H1 (cell line): Measurements from ENCODE around the gene ANAPC1. TPM values are rescaled to one million over a fixed set of nuclear protein-coding genes. Genes with fewer than 3 reads are reported as not detected.
"Not testable (repeated sequence)": the region's sequence is repeated elsewhere in the genome, so short reads cannot be mapped to it uniquely, and the experiment has no call there.

Experiments
- CTCF ChIA-PET: fragments of 300-600 bp; sonication (Branson Sonifier 250); formaldehyde crosslinking; loops from one replicate; lab custom pipeline; 2021; ENCODE audit not compliant: partially characterized antibody; lab: Charles Lee
- POLR2A ChIA-PET: fragments of 300-600 bp; sonication (Branson Sonifier 250); formaldehyde crosslinking; loops from one replicate; lab custom pipeline; 2021; ENCODE audit warnings: inconsistent platforms; ENCODE audit not compliant: partially characterized antibody; lab: Charles Lee
- DNase-seq, 2 experiments: peaks; one replicate each; pipeline versions ENCODE4 v3.0.0 to v3.0.0-alpha.2; 2010 to 2022; ENCODE audit warnings: low spot score in 2 of 2, low read depth in 1 of 2, mixed read lengths in 1 of 2
- FAIRE-seq: peaks from 2 replicates; lab custom pipeline; 2011; peaks lifted over from hg19 to GRCh38; lab: Jason Lieb, UNC
- H2AFZ ChIP-seq: 2 replicates; pipeline ENCODE4 v1.8.1; 2012; ENCODE audit warnings: low read length, inconsistent platforms
- H2AK5ac ChIP-seq: 2 replicates; pipeline ENCODE4 v1.6.1; 2013; ENCODE audit warnings: low read depth, low read length
- H2BK120ac ChIP-seq: replicated peaks from 2 replicates; pipeline ENCODE3; 2013; ENCODE audit warnings: low read depth, low read length, inconsistent platforms
- H2BK12ac ChIP-seq: 2 replicates; pipeline ENCODE4 v1.6.1; 2013; ENCODE audit warnings: low read depth, low read length
- H2BK15ac ChIP-seq: 2 replicates; pipeline ENCODE4 v1.6.1; 2013; ENCODE audit warnings: low read length
- H2BK20ac ChIP-seq: 2 replicates; pipeline ENCODE4 v1.6.1; 2013; ENCODE audit warnings: low read length
- H2BK5ac ChIP-seq: 2 replicates; pipeline ENCODE4 v1.6.1; 2013; ENCODE audit warnings: low read depth, low read length
- H3K14ac ChIP-seq: 2 replicates; pipeline ENCODE4 v1.6.1; 2013; ENCODE audit warnings: inconsistent platforms; ENCODE audit not compliant: insufficient read length
- H3K18ac ChIP-seq: 2 replicates; pipeline ENCODE4 v1.6.1; 2013; ENCODE audit warnings: low read length; ENCODE audit errors: extremely low read depth
- H3K23ac ChIP-seq: 2 replicates; pipeline ENCODE4 v1.6.1; 2013; ENCODE audit warnings: inconsistent platforms; ENCODE audit not compliant: insufficient read length
- H3K23me2 ChIP-seq: 2 replicates; pipeline ENCODE4 v1.6.1; 2013; ENCODE audit warnings: low read depth, low read length
- H3K27ac ChIP-seq: 2 replicates; pipeline ENCODE4 v1.6.1; 2011; ENCODE audit warnings: low read depth, low read length, inconsistent platforms
- H3K27me3 ChIP-seq, 4 experiments: replicated peaks in 1 of 4; 1 replicate in 1 of 4; 2 replicates in 3 of 4; pipeline versions ENCODE4 v1.6.1 to v1.8.1; 2011 to 2013; ENCODE audit warnings: low read length in 3 of 4, mild to moderate bottlenecking in 3 of 4, inconsistent platforms in 2 of 4, mixed read lengths in 2 of 4, moderate library complexity in 1 of 4; ENCODE audit not compliant: control insufficient read depth in 3 of 4, insufficient read depth in 3 of 4; ENCODE audit errors: extremely low read depth in 1 of 4
- H3K36me3 ChIP-seq, 4 experiments: 2 replicates each; pipeline versions ENCODE4 v1.6.1 to v1.8.1; 2011 to 2013; ENCODE audit warnings: mild to moderate bottlenecking in 4 of 4, low read length in 3 of 4, moderate library complexity in 2 of 4, control low read depth in 1 of 4, inconsistent platforms in 1 of 4; ENCODE audit not compliant: insufficient read depth in 4 of 4, control insufficient read depth in 2 of 4
- H3K4ac ChIP-seq: replicated peaks from 2 replicates; pipeline ENCODE3; 2013; ENCODE audit warnings: low read length, low read depth, mixed read lengths, inconsistent platforms; ENCODE audit not compliant: insufficient read length
- H3K4me1 ChIP-seq, 4 experiments: replicated peaks in 1 of 4; 1 replicate in 1 of 4; 2 replicates in 3 of 4; pipeline versions ENCODE4 v1.6.1 to v1.8.1; 2011 to 2013; ENCODE audit warnings: low read length in 3 of 4, inconsistent platforms in 2 of 4, mixed read lengths in 1 of 4; ENCODE audit not compliant: insufficient read depth in 4 of 4, control insufficient read depth in 3 of 4
- H3K4me2 ChIP-seq, 2 experiments: 2 replicates each; pipeline versions ENCODE4 v1.6.1 to v1.8.1; 2011 to 2013; ENCODE audit warnings: low read depth in 2 of 2, low read length in 2 of 2, control low read depth in 1 of 2, inconsistent platforms in 1 of 2, mild to moderate bottlenecking in 1 of 2; ENCODE audit not compliant: insufficient read depth in 1 of 2
- H3K4me3 ChIP-seq, 4 experiments: fragments of 200-600, 300-600 bp in 1 of 4; sonication (generic), shearing (Covaris generic), sonication (Bioruptor Twin) in 1 of 4; 2 replicates each; pipeline versions ENCODE4 v1.5.1 to v1.8.1; 2011 to 2016; ENCODE audit warnings: low read length in 4 of 4, low read depth in 3 of 4, control low read depth in 2 of 4, inconsistent platforms in 2 of 4, mild to moderate bottlenecking in 2 of 4, mixed read lengths in 1 of 4, moderate library complexity in 1 of 4; ENCODE audit not compliant: insufficient read depth in 2 of 4; ENCODE audit errors: extremely low read depth in 1 of 4
- H3K56ac ChIP-seq: replicated peaks from 2 replicates; pipeline ENCODE3; 2013; ENCODE audit warnings: low read depth, mild to moderate bottlenecking, mixed read lengths, low read length, inconsistent platforms; ENCODE audit not compliant: insufficient read length
- H3K79me1 ChIP-seq: 2 replicates; pipeline ENCODE4 v1.6.1; 2013; ENCODE audit warnings: low read depth, low read length, control low read depth
- H3K79me2 ChIP-seq, 2 experiments: 2 replicates each; pipeline versions ENCODE4 v1.6.1 to v1.8.1; 2012 to 2013; ENCODE audit warnings: low read length in 2 of 2, mild to moderate bottlenecking in 2 of 2, inconsistent platforms in 1 of 2; ENCODE audit not compliant: insufficient read depth in 2 of 2, control insufficient read depth in 1 of 2
- H3K9ac ChIP-seq, 4 experiments: replicated peaks in 1 of 4; 1 replicate in 1 of 4; 2 replicates in 3 of 4; pipeline versions ENCODE4 v1.6.1 to v1.8.1; 2011 to 2013; ENCODE audit warnings: low read depth in 3 of 4, low read length in 3 of 4, control low read depth in 2 of 4, mild to moderate bottlenecking in 2 of 4, moderate library complexity in 2 of 4, inconsistent platforms in 1 of 4; ENCODE audit errors: extremely low read depth in 1 of 4
- H3K9me3 ChIP-seq, 2 experiments: 2 replicates each; pipeline versions ENCODE4 v1.6.1 to v1.8.1; 2012 to 2013; ENCODE audit warnings: mild to moderate bottlenecking in 2 of 2, moderate library complexity in 2 of 2, control low read depth in 1 of 2, inconsistent platforms in 1 of 2, low read depth in 1 of 2, low read length in 1 of 2, mixed read lengths in 1 of 2; ENCODE audit not compliant: insufficient read depth in 2 of 2
- H4K20me1 ChIP-seq, 2 experiments: replicated peaks in 1 of 2; 2 replicates each; pipeline versions ENCODE3 to v1.8.1; 2011 to 2013; ENCODE audit warnings: inconsistent platforms in 2 of 2, low read length in 2 of 2, mild to moderate bottlenecking in 1 of 2; ENCODE audit not compliant: insufficient read depth in 2 of 2, control insufficient read depth in 1 of 2
- H4K5ac ChIP-seq: 2 replicates; pipeline ENCODE4 v1.6.1; 2013; ENCODE audit warnings: low read length, low read depth, mixed read lengths, inconsistent platforms; ENCODE audit not compliant: insufficient read length
- H4K8ac ChIP-seq: 2 replicates; pipeline ENCODE4 v1.8.0; 2013; ENCODE audit warnings: mild to moderate bottlenecking, moderate library complexity, low read length, inconsistent platforms; ENCODE audit not compliant: insufficient read depth; ENCODE audit errors: extremely low read depth
- H4K91ac ChIP-seq: replicated peaks from 2 replicates; pipeline ENCODE3; 2013; ENCODE audit warnings: low read length, mixed read lengths, inconsistent platforms; ENCODE audit not compliant: insufficient read length
- WGBS, 2 experiments: shearing (Covaris generic) in 1 of 2; methylation state at CpG; one replicate each; pipeline versions ENCODE4 v1.1.6 to v1.1.7; 2013 to 2015; ENCODE audit warnings: low lambda C conversion rate in 2 of 2, mixed read lengths in 2 of 2, inconsistent platforms in 1 of 2, low coverage in 1 of 2, missing lambda C conversion rate in 1 of 2; ENCODE audit not compliant: insufficient replicate concordance in 2 of 2, insufficient coverage in 1 of 2, insufficient read length in 1 of 2; ENCODE audit errors: extremely low coverage in 1 of 2, missing lambda C conversion rate in 1 of 2; 5-methylcytosine and 5-hydroxymethylcytosine counted together
- polyA plus RNA-seq, 7 experiments: library from polyadenylated mRNA; depleted of rRNA in 3 of 7; stranded (reverse) in 5 of 7; unstranded in 2 of 7; fragments of >200 nt in 5 of 7; fragments of 200-250 nt in 2 of 7; gene quantifications; 1 replicate in 5 of 7; 2 replicates in 1 of 7; 4 replicates in 1 of 7; pipeline versions ENCODE4 v1.2.1 to v1.2.3, GENCODE V29; 2011 to 2013; ENCODE audit warnings: missing spikeins in 2 of 7, mixed read lengths in 2 of 7
- total RNA-seq: library from RNA; stranded (reverse); fragmentation: NEBNext Ultra II Directional; extraction: Animal tissue kit (Norgen Biotek cat#: 25700); gene quantifications from 2 replicates; pipeline ENCODE4 v1.2.1, GENCODE V29; 2021

Gene ANAPC1
- total and polyA plus RNA-seq, 2 of the 8 experiments (the other 6 are each of a cell fraction or from before 2014, with no cell fraction given), result 46.6 to 107 TPM

DNA sequence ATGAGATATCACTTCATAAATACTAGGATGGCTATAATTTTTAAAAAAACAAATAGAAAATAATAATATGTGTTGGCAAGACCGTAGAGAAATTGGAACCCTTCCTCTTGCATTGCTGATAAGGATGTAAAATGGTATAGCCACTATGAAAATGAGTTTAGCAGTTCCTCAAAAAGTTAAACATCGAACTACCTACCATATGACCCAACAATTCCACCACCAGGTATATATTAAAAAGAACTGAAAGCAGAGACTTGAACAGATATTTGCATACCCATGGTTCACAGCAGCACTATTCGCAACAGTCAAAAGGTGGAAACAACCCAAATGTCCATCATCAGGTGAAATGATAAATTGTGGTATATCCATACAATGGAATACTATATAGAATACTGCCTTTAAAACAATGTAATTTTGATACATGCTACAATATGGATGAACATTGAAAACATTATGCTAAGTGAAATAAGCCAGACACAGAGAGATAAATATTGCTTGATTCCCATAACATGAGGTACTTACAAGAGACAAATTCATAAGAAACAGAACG is 55.7 kb downstream of the ANAPC1 start:
- H3K23ac ChIP-seq, H4K91ac ChIP-seq, H3K18ac ChIP-seq, H2BK20ac ChIP-seq, FAIRE-seq, H2AK5ac ChIP-seq, H2BK120ac ChIP-seq, H3K27me3 ChIP-seq, H2BK5ac ChIP-seq, H4K20me1 ChIP-seq, H3K4me2 ChIP-seq, POLR2A ChIA-PET, H2BK15ac ChIP-seq, H2BK12ac ChIP-seq, H3K4me3 ChIP-seq, H3K23me2 ChIP-seq, H3K4ac ChIP-seq, CTCF ChIA-PET, H4K5ac ChIP-seq, DNase-seq, H3K9ac ChIP-seq, H3K56ac ChIP-seq, H3K14ac ChIP-seq, H3K79me2 ChIP-seq, H3K27ac ChIP-seq, H3K9me3 ChIP-seq, H4K8ac ChIP-seq, H3K4me1 ChIP-seq, H2AFZ ChIP-seq, H3K79me1 ChIP-seq: not testable (repeated sequence)
- 81% methylated on average over 4 of the region's 4 CpGs; no CpG with 5 or more reads in 1 of the 2 experiments for WGBS, 2 experiments
- peaks cover 0 to 26% (median 13%) of the 10 kb centered on the region in 4 experiments; a peak in 4 of 8 replicates for H3K36me3 ChIP-seq
